GM06990 (cell line): ENCODE measurements around the gene SLC12A9.
"Not testable (repeated sequence)": the region's sequence is repeated elsewhere in the genome, so short reads cannot be mapped to it uniquely, and the experiment has no call there.

Experiments used
- DNase-seq: peaks from one replicate; pipeline ENCODE4 v3.0.0-alpha.2; 2011; ENCODE audit not compliant: insufficient read length; ENCODE audit errors: extremely low read depth
- H3K27me3 ChIP-seq: replicated peaks from 2 replicates; pipeline ENCODE4 v1.6.0; 2011; ENCODE audit warnings: low read length; ENCODE audit not compliant: control insufficient read depth, insufficient read depth
- H3K36me3 ChIP-seq: 2 replicates; pipeline ENCODE4 v1.5.1; 2011; ENCODE audit warnings: low read length; ENCODE audit not compliant: control insufficient read depth, insufficient read depth
- H3K4me3 ChIP-seq: replicated peaks from 2 replicates; pipeline ENCODE4 v1.5.1; 2011; ENCODE audit warnings: low read depth, mild to moderate bottlenecking, control low read depth, low read length
- TF ChIP-seq, protein P1 (sequence below): IDR thresholded peaks from 2 replicates; pipeline ENCODE4 v1.5.1; 2011; ENCODE audit warnings: low read length, control low read depth, mild to moderate bottlenecking, inconsistent platforms; ENCODE audit not compliant: insufficient read depth, poor library complexity, severe bottlenecking

Gene SLC12A9

DNA sequence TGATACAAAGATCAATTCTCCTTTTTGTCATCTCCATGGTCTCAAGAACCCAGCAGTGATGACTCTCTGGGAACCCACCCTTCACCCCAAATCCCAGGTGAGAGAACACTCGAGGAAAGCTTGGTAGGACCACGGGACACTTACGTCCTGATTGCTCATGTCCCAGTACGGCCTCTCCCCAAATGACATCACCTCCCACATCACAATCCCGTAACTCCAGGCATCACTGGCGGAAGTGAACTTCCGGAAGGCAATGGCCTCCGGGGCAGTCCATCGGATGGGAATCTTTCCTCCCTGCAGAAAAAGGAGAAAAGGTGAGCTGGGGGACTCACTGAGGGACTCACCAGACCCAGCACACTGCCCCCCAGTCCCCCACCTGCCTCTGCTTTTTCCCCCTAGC is 46.2 kb upstream of the SLC12A9 start:
- no peaks in the 10 kb centered on the region for H3K27me3 ChIP-seq
- DNase-seq, result no peak
- no peaks in the 10 kb centered on the region for H3K36me3 ChIP-seq
- TF ChIP-seq, protein P1, sequence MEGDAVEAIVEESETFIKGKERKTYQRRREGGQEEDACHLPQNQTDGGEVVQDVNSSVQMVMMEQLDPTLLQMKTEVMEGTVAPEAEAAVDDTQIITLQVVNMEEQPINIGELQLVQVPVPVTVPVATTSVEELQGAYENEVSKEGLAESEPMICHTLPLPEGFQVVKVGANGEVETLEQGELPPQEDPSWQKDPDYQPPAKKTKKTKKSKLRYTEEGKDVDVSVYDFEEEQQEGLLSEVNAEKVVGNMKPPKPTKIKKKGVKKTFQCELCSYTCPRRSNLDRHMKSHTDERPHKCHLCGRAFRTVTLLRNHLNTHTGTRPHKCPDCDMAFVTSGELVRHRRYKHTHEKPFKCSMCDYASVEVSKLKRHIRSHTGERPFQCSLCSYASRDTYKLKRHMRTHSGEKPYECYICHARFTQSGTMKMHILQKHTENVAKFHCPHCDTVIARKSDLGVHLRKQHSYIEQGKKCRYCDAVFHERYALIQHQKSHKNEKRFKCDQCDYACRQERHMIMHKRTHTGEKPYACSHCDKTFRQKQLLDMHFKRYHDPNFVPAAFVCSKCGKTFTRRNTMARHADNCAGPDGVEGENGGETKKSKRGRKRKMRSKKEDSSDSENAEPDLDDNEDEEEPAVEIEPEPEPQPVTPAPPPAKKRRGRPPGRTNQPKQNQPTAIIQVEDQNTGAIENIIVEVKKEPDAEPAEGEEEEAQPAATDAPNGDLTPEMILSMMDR, result no peak
- no peak overlapping the region for H3K4me3 ChIP-seq

DNA sequence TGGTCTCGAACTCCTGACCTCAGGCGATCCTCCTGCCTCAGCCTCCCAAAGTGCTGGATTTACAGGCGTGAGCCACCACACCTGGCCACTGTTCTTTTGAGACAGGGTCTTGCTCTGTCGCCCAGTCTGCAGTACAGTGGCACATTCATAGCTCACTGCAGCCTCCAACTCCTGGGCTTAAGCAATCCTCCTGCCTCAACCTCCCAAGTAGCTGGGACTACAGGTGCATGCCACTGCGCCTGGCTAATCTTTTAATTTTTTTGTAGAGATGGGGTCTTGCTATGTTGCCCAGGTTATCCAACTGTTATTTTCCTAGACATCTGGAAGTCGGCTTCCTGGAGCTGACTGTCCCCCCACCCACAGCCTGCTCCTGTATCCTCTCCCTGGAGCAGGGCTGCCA is 45.6 kb upstream of the SLC12A9 start:
- not testable (repeated sequence) for H3K36me3 ChIP-seq, DNase-seq, H3K27me3 ChIP-seq, H3K4me3 ChIP-seq

DNA sequence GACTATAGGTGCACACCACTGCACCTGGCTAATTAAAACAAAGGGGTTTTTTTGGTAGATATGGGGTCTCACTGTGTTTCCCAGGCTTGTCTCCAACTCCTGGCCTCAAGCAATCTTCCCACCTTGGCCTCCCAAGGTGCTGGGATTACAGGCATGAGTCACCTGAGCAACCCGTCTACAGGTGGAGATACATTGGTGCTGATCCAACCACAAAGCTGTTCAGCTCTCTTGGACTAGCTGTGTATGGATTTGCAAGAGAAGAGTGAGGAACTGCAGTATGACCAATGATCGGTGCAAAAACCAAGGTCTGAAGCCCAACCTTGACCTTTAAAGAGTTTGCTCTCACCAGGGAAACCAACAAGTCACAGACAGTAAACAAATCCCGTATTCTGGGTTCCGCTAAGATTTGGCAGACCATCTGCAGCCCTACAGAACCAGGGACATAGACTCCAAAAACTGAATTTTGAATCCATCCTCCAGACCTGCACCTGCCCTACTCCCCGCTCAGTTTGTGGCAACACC is 44.1 kb upstream of the SLC12A9 start:
- no peak for DNase-seq
- TF ChIP-seq, protein P1, result no peak
- H3K27me3 ChIP-seq, result no peaks in the 10 kb centered on the region
- no peak overlapping the region for H3K4me3 ChIP-seq
- no peaks in the 10 kb centered on the region for H3K36me3 ChIP-seq

DNA sequence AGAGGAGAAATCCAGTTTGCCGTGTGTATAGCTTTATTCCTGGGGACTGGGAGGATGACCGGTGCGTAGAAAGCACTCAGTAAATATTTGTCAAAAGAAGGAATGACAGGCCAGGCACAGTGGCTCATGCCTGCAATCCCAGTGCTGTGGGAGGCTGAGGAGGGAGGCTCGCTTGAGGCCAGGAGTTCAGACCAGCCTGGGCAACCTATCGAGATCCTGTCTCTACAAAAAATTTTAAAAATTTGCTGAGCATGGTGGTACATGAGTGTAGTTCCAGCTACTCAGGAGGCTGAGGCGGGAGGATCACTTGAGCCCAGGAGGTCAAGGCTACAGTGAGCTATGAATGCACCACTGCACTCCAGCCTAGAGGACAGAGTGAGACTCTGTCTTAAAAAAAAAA is 41.0 kb upstream of the SLC12A9 start:
- DNase-seq, result no peak
- TF ChIP-seq, protein P1, result no peak
- Histone ChIP-seq H3K4me3 (no peak overlapping the region), H3K27me3 (no peaks in the 10 kb centered on the region), H3K36me3 (no peaks in the 10 kb centered on the region)

DNA sequence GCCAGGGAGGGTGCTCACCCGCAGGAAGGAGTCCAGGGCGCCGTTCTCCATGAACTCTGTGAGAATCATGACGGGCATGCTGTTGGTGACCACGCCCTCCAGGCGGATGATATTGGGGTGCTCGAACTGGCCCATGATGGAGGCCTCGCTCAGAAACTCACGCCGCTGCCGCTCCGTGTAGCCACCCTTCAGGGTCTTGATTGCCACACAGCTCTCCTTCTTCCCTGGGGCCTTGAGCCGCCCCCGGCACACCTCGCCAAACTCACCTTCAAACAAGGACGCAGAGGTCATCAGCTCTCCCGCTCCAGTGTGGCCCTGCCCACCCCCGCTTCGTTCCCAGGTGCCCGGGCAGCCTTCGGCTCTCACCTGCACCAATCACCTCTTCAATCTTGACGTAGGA is 39.8 kb upstream of the SLC12A9 start:
- H3K36me3 ChIP-seq, result no peaks in the 10 kb centered on the region
- no peak for DNase-seq
- no peaks in the 10 kb centered on the region for H3K27me3 ChIP-seq
- H3K4me3 ChIP-seq, result no peak overlapping the region
- TF ChIP-seq, protein P1, result no peak

DNA sequence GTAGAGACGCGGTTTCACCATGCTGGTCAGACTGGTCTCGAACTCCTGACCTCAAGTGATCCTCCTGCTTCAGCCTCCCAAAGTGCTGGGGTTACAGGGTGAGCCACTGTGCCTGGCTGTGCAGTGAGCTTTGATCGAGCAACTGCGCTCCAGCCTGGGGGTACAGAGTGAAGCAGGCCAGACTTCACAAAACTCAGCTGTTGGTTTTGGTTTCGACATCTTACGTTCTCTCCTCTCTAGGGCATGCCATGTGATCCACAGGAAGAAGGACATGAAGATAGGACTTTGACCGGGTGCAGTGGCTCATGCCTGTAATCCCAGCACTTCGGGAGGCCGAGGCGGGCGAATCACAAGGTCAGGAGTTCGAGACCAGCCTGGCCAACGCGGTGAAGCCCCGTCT is 36.0 kb upstream of the SLC12A9 start:
- DNase-seq, H3K27me3 ChIP-seq, H3K36me3 ChIP-seq, H3K4me3 ChIP-seq: not testable (repeated sequence)

DNA sequence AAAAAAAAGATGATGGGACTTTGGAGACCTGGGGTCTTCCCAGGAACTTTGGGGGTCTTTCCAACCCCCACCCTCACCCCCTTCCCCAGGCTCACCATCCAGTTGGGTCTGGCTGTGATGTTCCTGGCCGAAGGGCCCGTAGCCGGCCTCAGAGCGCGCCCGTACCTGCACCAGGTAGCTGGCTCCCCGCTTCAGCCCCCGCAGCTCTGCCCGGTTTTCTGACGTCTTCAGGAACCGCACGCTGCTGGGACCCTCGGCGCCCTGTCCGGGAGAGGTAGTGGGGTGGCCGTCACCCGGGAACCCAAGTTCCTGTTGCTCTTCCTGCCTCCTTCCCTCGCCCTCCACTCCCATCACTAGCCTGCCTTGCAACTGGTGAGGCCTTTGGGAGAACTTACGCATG is 35.4 kb upstream of the SLC12A9 start:
- Histone ChIP-seq H3K27me3 (no peaks in the 10 kb centered on the region), H3K36me3 (no peaks in the 10 kb centered on the region), H3K4me3 (no peak overlapping the region)
- DNase-seq, result no peak
- TF ChIP-seq, protein P1, result no peak
